CD14-positive monocyte (primary cell): ENCODE data around the gene SIK3. TPM values are rescaled to one million over a fixed set of nuclear protein-coding genes. Genes with fewer than 3 reads are reported as not detected.

Experiments
- DNase-seq, 3 donors: peaks; one replicate each; pipeline ENCODE4 v3.0.0-alpha.2; 2011 to 2022
- H2AFZ ChIP-seq: 2 replicates; pipeline ENCODE4 v1.6.0; 2012; ENCODE audit warnings: mild to moderate bottlenecking, low read depth, low read length, inconsistent platforms; ENCODE audit not compliant: insufficient read depth, poor library complexity, severe bottlenecking
- H3K27ac ChIP-seq, 2 donors: 1 replicate in 1 of 2; 2 replicates in 1 of 2; pipeline ENCODE4 v1.5.1; 2012 to 2013; ENCODE audit warnings: low read length in 2 of 2, control low read depth in 1 of 2, inconsistent platforms in 1 of 2, low read depth in 1 of 2, mild to moderate bottlenecking in 1 of 2
- H3K27me3 ChIP-seq, 2 donors: one replicate each; pipeline versions ENCODE4 v1.6.0 to v1.6.1; 2011 to 2013; ENCODE audit warnings: low read length in 2 of 2; ENCODE audit not compliant: control insufficient read depth in 2 of 2, insufficient read depth in 2 of 2
- H3K36me3 ChIP-seq, 2 donors: replicated peaks in 1 of 2; 1 replicate in 1 of 2; 2 replicates in 1 of 2; pipeline versions ENCODE4 v1.5.1 to v1.6.1; 2012 to 2013; ENCODE audit warnings: low read length in 2 of 2, control low read depth in 1 of 2, inconsistent platforms in 1 of 2, mild to moderate bottlenecking in 1 of 2; ENCODE audit not compliant: insufficient read depth in 2 of 2, control insufficient read depth in 1 of 2
- H3K4me1 ChIP-seq, 2 donors: 1 replicate in 1 of 2; 2 replicates in 1 of 2; pipeline versions ENCODE4 v1.5.1 to v1.6.1; 2012 to 2013; ENCODE audit warnings: low read length in 2 of 2, control low read depth in 1 of 2, inconsistent platforms in 1 of 2, mild to moderate bottlenecking in 1 of 2, moderate library complexity in 1 of 2; ENCODE audit not compliant: insufficient read depth in 2 of 2, control insufficient read depth in 1 of 2
- H3K4me2 ChIP-seq: replicated peaks from 2 replicates; pipeline ENCODE3; 2012; ENCODE audit warnings: low read length, moderate library complexity, mild to moderate bottlenecking; ENCODE audit not compliant: poor library complexity, severe bottlenecking; ENCODE audit errors: extremely low read depth
- H3K4me3 ChIP-seq, 3 experiments: fragments of 200-600 bp in 1 of 3; sonication (generic) in 1 of 3; replicated peaks in 1 of 3; 1 replicate in 2 of 3; 2 replicates in 1 of 3; pipeline ENCODE4 v1.5.1; 2011 to 2013; ENCODE audit warnings: low read length in 3 of 3, mild to moderate bottlenecking in 3 of 3, control low read depth in 2 of 3, low read depth in 2 of 3, inconsistent platforms in 1 of 3, moderate library complexity in 1 of 3
- H3K79me2 ChIP-seq: 2 replicates; pipeline ENCODE4 v1.6.0; 2012; ENCODE audit warnings: mild to moderate bottlenecking, control low read depth, inconsistent platforms, low read length, moderate library complexity; ENCODE audit not compliant: insufficient read depth
- H3K9ac ChIP-seq: 2 replicates; pipeline ENCODE4 v1.6.0; 2017; ENCODE audit warnings: low read length, mild to moderate bottlenecking; ENCODE audit not compliant: insufficient read depth, poor library complexity, severe bottlenecking
- H3K9me3 ChIP-seq, 2 donors: replicated peaks in 1 of 2; 1 replicate in 1 of 2; 2 replicates in 1 of 2; pipeline versions ENCODE4 v1.5.1 to v1.6.1; 2012 to 2013; ENCODE audit warnings: low read length in 2 of 2, control low read depth in 1 of 2; ENCODE audit not compliant: control insufficient read depth in 1 of 2, insufficient read depth in 1 of 2
- H4K20me1 ChIP-seq: 2 replicates; pipeline ENCODE4 v1.6.0; 2012; ENCODE audit warnings: mild to moderate bottlenecking, low read length, control low read depth, moderate library complexity; ENCODE audit not compliant: insufficient read depth
- H3K27ac Mint-ChIP-seq, 7 donors: one replicate each; pipeline ENCODE4 v1.8.0; 2020; ENCODE audit warnings: mild to moderate bottlenecking in 7 of 7, mixed read lengths in 7 of 7, moderate library complexity in 6 of 7, inconsistent platforms in 2 of 7
- H3K27me3 Mint-ChIP-seq, 3 donors: one replicate each; pipeline ENCODE4 v1.8.0; 2021 to 2022; ENCODE audit warnings: low read depth in 3 of 3, mild to moderate bottlenecking in 3 of 3, mixed read lengths in 3 of 3, moderate library complexity in 3 of 3, inconsistent platforms in 1 of 3
- H3K36me3 Mint-ChIP-seq, 2 donors: one replicate each; pipeline ENCODE4 v1.8.0; 2020; ENCODE audit warnings: mixed read lengths in 2 of 2, inconsistent platforms in 1 of 2, mild to moderate bottlenecking in 1 of 2
- H3K4me1 Mint-ChIP-seq: one replicate; pipeline ENCODE4 v1.8.0; 2020; ENCODE audit warnings: mild to moderate bottlenecking, mixed read lengths
- H3K4me3 Mint-ChIP-seq, 2 donors: one replicate each; pipeline ENCODE4 v1.8.0; 2020; ENCODE audit warnings: mild to moderate bottlenecking in 2 of 2, mixed read lengths in 2 of 2, moderate library complexity in 1 of 2
- H3K9me3 Mint-ChIP-seq, 7 donors: one replicate each; pipeline ENCODE4 v1.8.0; 2020 to 2022; ENCODE audit warnings: mixed read lengths in 7 of 7, mild to moderate bottlenecking in 6 of 7, moderate library complexity in 6 of 7, inconsistent platforms in 2 of 7
- WGBS: methylation state at CpG from one replicate; pipeline ENCODE4 v1.1.5; 2013; ENCODE audit warnings: missing lambda C conversion rate; ENCODE audit not compliant: insufficient coverage; 5-methylcytosine and 5-hydroxymethylcytosine counted together
- intact Hi-C, 2 donors: fragments of 100-400 bp; cut with micrococcal nuclease; formaldehyde crosslinking; loops; one replicate each; pipeline versions ENCODE4 v1.15.0 to v1.15.1; 2023
- polyA plus RNA-seq, 3 donors: library from polyadenylated mRNA; depleted of rRNA in 1 of 3; unstranded in 2 of 3; stranded (reverse) in 1 of 3; fragments of 300-500 nt in 2 of 3; fragments of >200 nt in 1 of 3; fragmentation: Illumina TruSeq in 2 of 3; gene quantifications; 1 replicate in 2 of 3; 2 replicates in 1 of 3; pipeline ENCODE4 v1.2.3, GENCODE V29; 2012 to 2021
- TF ChIP-seq, protein P1 (sequence below): fragments of 200-600 bp; IDR thresholded peaks from one replicate; pipeline ENCODE4 v1.8.0; 2022; ENCODE audit warnings: antibody characterized with exemption, mild to moderate bottlenecking

SIK3 gene
- polyA plus RNA-seq, 3 donors: 18.3 to 142 (median 20.0) TPM

DNA sequence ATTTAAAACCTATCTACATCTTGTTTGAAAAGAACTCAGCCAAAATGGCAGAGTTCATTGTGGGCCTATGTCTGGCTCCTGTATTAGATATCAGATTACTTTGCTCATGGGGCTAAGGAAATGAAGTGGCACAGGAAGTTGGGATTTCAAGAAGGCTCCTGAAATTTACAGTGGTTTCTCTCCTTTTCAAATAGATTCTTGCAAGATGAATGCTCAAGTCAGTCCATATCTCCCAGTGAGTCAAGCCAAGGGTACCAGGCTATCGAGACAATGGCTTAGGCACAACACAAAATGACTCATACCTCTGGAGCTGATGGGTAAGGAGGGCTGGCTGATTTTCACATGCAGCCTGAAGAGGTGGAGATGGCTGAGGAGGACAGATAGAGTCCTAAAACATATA, 236.7 kb downstream of the SIK3 start:
- no peak overlapping the region for H3K9ac ChIP-seq
- peaks cover 94 to 100% of the 10 kb centered on the region in 2 donors for H3K36me3 Mint-ChIP-seq
- no peaks in the 10 kb centered on the region for H3K4me1 ChIP-seq
- no peaks in the 10 kb centered on the region for H3K9me3 Mint-ChIP-seq
- no peaks in the 10 kb centered on the region for H3K9me3 ChIP-seq
- no CpG with 5 or more reads among the region's 1 CpG for WGBS
- TF ChIP-seq, protein P1, sequence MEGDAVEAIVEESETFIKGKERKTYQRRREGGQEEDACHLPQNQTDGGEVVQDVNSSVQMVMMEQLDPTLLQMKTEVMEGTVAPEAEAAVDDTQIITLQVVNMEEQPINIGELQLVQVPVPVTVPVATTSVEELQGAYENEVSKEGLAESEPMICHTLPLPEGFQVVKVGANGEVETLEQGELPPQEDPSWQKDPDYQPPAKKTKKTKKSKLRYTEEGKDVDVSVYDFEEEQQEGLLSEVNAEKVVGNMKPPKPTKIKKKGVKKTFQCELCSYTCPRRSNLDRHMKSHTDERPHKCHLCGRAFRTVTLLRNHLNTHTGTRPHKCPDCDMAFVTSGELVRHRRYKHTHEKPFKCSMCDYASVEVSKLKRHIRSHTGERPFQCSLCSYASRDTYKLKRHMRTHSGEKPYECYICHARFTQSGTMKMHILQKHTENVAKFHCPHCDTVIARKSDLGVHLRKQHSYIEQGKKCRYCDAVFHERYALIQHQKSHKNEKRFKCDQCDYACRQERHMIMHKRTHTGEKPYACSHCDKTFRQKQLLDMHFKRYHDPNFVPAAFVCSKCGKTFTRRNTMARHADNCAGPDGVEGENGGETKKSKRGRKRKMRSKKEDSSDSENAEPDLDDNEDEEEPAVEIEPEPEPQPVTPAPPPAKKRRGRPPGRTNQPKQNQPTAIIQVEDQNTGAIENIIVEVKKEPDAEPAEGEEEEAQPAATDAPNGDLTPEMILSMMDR: no peak
- H3K27me3 ChIP-seq: no peaks in the 10 kb centered on the region
- H3K79me2 ChIP-seq: no peaks in the 10 kb centered on the region
- no peak overlapping the region for H3K4me3 ChIP-seq
- no peaks in the 10 kb centered on the region for H3K4me1 Mint-ChIP-seq
- no peak overlapping the region for H3K4me3 Mint-ChIP-seq
- intact Hi-C loops: no loop called here
- H3K4me2 ChIP-seq: no peak overlapping the region
- no peak overlapping the region for H3K27ac ChIP-seq
- no peak overlapping the region for H2AFZ ChIP-seq
- DNase-seq: no peak
- H3K27me3 Mint-ChIP-seq: no peaks in the 10 kb centered on the region
- no peak overlapping the region for H3K27ac Mint-ChIP-seq
- peaks cover 6% of the 10 kb centered on the region for H4K20me1 ChIP-seq
- peaks cover 96 to 100% of the 10 kb centered on the region in 2 donors for H3K36me3 ChIP-seq

- Mint-ChIP-seq H3K36me3 (peaks cover 91 to 99% of the 10 kb centered on the region in 2 donors), H3K4me3 (no peak overlapping the region), H3K4me1 (peaks cover 3% of the 10 kb centered on the region), H3K27ac (peak overlapping the region in 1 of 7 donors; percentile 50), H3K27me3 (no peaks in the 10 kb centered on the region), H3K9me3 (no peaks in the 10 kb centered on the region)
- H3K4me2 ChIP-seq: no peak overlapping the region
- no peak for DNase-seq
- intact Hi-C loops: no loop called here
- H3K4me1 ChIP-seq: peaks cover 0 to 6% of the 10 kb centered on the region in 2 donors
- H3K9ac ChIP-seq: no peak overlapping the region
- no peak overlapping the region for H3K27ac ChIP-seq
- no peaks in the 10 kb centered on the region for H3K27me3 ChIP-seq
- TF ChIP-seq, protein P1: no peak
- H3K9me3 ChIP-seq: no peaks in the 10 kb centered on the region
- no CpG with 5 or more reads among the region's 6 CpGs for WGBS
- H3K36me3 ChIP-seq: peaks cover 92 to 96% of the 10 kb centered on the region in 2 donors
- H3K79me2 ChIP-seq: peaks cover 4% of the 10 kb centered on the region
- no peak overlapping the region for H3K4me3 ChIP-seq
- peaks cover 15% of the 10 kb centered on the region for H4K20me1 ChIP-seq
- no peak overlapping the region for H2AFZ ChIP-seq
These were observed 237.9 kb downstream of the SIK3 start for GRCh38 chr11:116860303-116860702.
